Panc1 (cell line): Measurements from ENCODE around the gene KRT75. TPM values are rescaled to one million over a fixed set of nuclear protein-coding genes. Genes with fewer than 3 reads are reported as not detected.

Experiments
- ATAC-seq: fragments of 200-7000 bp; cut with Tn5 transposase; 2 replicates; pipeline ENCODE4 v1.9.1; 2020; ENCODE audit warnings: mild to moderate bottlenecking, moderate library complexity
- BruUV-seq: library from RNA; stranded (reverse); fragments of 400-500 nt; replicated peaks from 2 replicates; lab custom pipeline; 2021; lab: Mats Ljungman, UMichigan
- CTCF ChIA-PET: fragments of 300-600 bp; sonication (Branson Sonifier 250); formaldehyde crosslinking; loops from one replicate; lab custom pipeline; 2022; ENCODE audit warnings: antibody characterized with exemption; lab: Charles Lee
- POLR2A ChIA-PET: fragments of 300-600 bp; sonication (Branson Sonifier 250); formaldehyde crosslinking; loops from one replicate; lab custom pipeline; 2022; ENCODE audit warnings: antibody characterized with exemption; lab: Charles Lee
- DNase-seq: peaks from one replicate; pipeline ENCODE4 v3.0.0-alpha.2; 2010; ENCODE audit warnings: low read depth, low spot score
- H3K27ac ChIP-seq: 2 replicates; pipeline ENCODE4 v1.5.1; 2011; ENCODE audit warnings: mild to moderate bottlenecking, low read length, inconsistent platforms
- H3K27me3 ChIP-seq: fragments of 200-500 bp; sonication (Bioruptor generic); 2 replicates; pipeline ENCODE4 v1.6.0; 2014; ENCODE audit warnings: low read length, inconsistent platforms; ENCODE audit not compliant: control insufficient read depth, insufficient read depth
- H3K36me3 ChIP-seq: fragments of 200-500 bp; sonication (Bioruptor generic); 2 replicates; pipeline ENCODE4 v1.5.1; 2014; ENCODE audit warnings: inconsistent platforms, mild to moderate bottlenecking, low read length, moderate library complexity; ENCODE audit not compliant: control insufficient read depth, insufficient read depth
- H3K4me1 ChIP-seq: 2 replicates; pipeline ENCODE4 v1.5.1; 2011; ENCODE audit warnings: inconsistent platforms, mild to moderate bottlenecking, low read length, moderate library complexity; ENCODE audit not compliant: control insufficient read depth, insufficient read depth
- H3K4me3 ChIP-seq, 2 experiments: 2 replicates each; pipeline ENCODE4 v1.5.1; 2011 to 2012; ENCODE audit warnings: low read depth in 2 of 2, low read length in 2 of 2, mild to moderate bottlenecking in 2 of 2, inconsistent platforms in 1 of 2, moderate library complexity in 1 of 2
- H3K9me3 ChIP-seq: fragments of 200-500 bp; sonication (Bioruptor generic); 2 replicates; pipeline ENCODE4 v1.5.1; 2014; ENCODE audit warnings: low read depth, mild to moderate bottlenecking, inconsistent platforms, low read length, moderate library complexity; ENCODE audit not compliant: control insufficient read depth, insufficient read depth
- POLR2AphosphoS5 ChIP-seq: IDR thresholded peaks from 2 replicates; pipeline ENCODE4 v1.6.1; 2012; ENCODE audit warnings: mild to moderate bottlenecking, low read depth, low read length, moderate library complexity
- SIN3A ChIP-seq: IDR thresholded peaks from 2 replicates; pipeline ENCODE4 v1.6.1; 2012; ENCODE audit warnings: low read depth, mild to moderate bottlenecking, low read length, moderate library complexity, borderline replicate concordance; ENCODE audit not compliant: insufficient read depth
- TCF7L2 ChIP-seq: IDR thresholded peaks from 2 replicates; pipeline ENCODE4 v1.6.1; 2011; ENCODE audit warnings: mild to moderate bottlenecking, low read depth, low read length, inconsistent platforms
- in situ Hi-C: cut with HindIII; loops from 2 replicates; pipeline ENCODE4 v1.10.0; 2016; ENCODE audit warnings: low sequenced_read_pairs, low pct_unique_long_range_greater_than_20kb
- intact Hi-C: fragments of 100-400 bp; cut with micrococcal nuclease; formaldehyde crosslinking; loops from one replicate; pipeline ENCODE4 v1.10.0; 2022; ENCODE audit not compliant: unreplicated experiment
- total RNA-seq: library from RNA; stranded (reverse); gene quantifications from one replicate; pipeline ENCODE4 v1.2.1, GENCODE V29; 2021; ENCODE audit not compliant: unreplicated experiment
- TF ChIP-seq, protein P1 (sequence below), 2 experiments: IDR thresholded peaks; 2 replicates each; pipeline ENCODE4 v1.6.1; 2011 to 2012; ENCODE audit warnings: low read depth in 2 of 2, control low read depth in 1 of 2, low read length in 1 of 2, mild to moderate bottlenecking in 1 of 2, moderate library complexity in 1 of 2; ENCODE audit not compliant: insufficient read depth in 1 of 2
- TF ChIP-seq, protein P2 (sequence below): fragments of 450-650 bp; IDR thresholded peaks from 2 replicates; pipeline ENCODE4 v1.5.1; 2017; ENCODE audit warnings: mild to moderate bottlenecking

KRT75 gene
- total RNA-seq, 1 experiment from 2014 or later, result 0.15 TPM

DNA sequence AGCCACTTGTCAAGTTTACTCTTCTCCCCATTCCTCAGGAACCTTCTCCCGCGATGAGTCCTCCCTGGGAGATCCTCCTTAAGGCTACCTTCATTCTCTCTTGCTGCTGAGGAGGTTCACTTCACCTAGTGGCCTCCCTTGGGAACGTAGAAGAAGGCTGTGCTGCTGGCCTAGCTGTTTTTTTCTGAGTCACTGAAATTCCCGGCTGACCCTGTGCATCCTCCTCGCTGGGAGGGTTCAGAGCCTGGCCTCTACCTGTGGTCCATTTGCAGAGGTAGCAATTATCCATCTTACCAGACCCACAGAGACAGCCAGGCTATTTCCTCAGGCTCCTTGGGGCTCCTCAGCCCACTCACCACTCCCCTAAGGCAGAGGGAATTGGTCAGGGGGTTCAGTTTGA, 32.6 kb downstream of the KRT75 start:
- ChIA-PET CTCF (interaction anchor here (0.5 kb wide), 1 partner anchor 34 kb away, joined by 3 read pairs; no protein-coding TSS in a partner anchor), POLR2A (no interaction called here)
- BruUV-seq, result no TSS peak
- Histone ChIP-seq H3K4me3 (no peak overlapping the region), H3K27me3 (0 out of 2 replicates have a peak, but pooled peaks cover 3% of the 10 kb centered on the region), H3K9me3 (no peaks in the 10 kb centered on the region), H3K4me1 (no peaks in the 10 kb centered on the region), H3K36me3 (no peaks in the 10 kb centered on the region), H3K27ac (no peak overlapping the region)
- in situ Hi-C loops (no loop called here), intact Hi-C loops (no loop called here)
- ATAC-seq (no peak), DNase-seq (no peak)
- TF ChIP-seq TCF7L2, result no peak
- TF ChIP-seq POLR2AphosphoS5, result no peak
- TF ChIP-seq SIN3A, result no peak
- TF ChIP-seq, protein P1, sequence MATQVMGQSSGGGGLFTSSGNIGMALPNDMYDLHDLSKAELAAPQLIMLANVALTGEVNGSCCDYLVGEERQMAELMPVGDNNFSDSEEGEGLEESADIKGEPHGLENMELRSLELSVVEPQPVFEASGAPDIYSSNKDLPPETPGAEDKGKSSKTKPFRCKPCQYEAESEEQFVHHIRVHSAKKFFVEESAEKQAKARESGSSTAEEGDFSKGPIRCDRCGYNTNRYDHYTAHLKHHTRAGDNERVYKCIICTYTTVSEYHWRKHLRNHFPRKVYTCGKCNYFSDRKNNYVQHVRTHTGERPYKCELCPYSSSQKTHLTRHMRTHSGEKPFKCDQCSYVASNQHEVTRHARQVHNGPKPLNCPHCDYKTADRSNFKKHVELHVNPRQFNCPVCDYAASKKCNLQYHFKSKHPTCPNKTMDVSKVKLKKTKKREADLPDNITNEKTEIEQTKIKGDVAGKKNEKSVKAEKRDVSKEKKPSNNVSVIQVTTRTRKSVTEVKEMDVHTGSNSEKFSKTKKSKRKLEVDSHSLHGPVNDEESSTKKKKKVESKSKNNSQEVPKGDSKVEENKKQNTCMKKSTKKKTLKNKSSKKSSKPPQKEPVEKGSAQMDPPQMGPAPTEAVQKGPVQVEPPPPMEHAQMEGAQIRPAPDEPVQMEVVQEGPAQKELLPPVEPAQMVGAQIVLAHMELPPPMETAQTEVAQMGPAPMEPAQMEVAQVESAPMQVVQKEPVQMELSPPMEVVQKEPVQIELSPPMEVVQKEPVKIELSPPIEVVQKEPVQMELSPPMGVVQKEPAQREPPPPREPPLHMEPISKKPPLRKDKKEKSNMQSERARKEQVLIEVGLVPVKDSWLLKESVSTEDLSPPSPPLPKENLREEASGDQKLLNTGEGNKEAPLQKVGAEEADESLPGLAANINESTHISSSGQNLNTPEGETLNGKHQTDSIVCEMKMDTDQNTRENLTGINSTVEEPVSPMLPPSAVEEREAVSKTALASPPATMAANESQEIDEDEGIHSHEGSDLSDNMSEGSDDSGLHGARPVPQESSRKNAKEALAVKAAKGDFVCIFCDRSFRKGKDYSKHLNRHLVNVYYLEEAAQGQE (IDR thresholded peaks at IDR 0.05; ENCODE audit: insufficient read depth in 1 of 2, low read depth in 2 of 2, low read length in 1 of 2), result no peak
- TF ChIP-seq, protein P2, sequence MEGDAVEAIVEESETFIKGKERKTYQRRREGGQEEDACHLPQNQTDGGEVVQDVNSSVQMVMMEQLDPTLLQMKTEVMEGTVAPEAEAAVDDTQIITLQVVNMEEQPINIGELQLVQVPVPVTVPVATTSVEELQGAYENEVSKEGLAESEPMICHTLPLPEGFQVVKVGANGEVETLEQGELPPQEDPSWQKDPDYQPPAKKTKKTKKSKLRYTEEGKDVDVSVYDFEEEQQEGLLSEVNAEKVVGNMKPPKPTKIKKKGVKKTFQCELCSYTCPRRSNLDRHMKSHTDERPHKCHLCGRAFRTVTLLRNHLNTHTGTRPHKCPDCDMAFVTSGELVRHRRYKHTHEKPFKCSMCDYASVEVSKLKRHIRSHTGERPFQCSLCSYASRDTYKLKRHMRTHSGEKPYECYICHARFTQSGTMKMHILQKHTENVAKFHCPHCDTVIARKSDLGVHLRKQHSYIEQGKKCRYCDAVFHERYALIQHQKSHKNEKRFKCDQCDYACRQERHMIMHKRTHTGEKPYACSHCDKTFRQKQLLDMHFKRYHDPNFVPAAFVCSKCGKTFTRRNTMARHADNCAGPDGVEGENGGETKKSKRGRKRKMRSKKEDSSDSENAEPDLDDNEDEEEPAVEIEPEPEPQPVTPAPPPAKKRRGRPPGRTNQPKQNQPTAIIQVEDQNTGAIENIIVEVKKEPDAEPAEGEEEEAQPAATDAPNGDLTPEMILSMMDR, result no peak

GRCh38 chr12:52400906-52401305, 33.3 kb downstream of the KRT75 start:
- DNase-seq (no peak), ATAC-seq (no peak)
- Histone ChIP-seq H3K4me1 (no peaks in the 10 kb centered on the region), H3K27ac (no peak overlapping the region), H3K9me3 (no peaks in the 10 kb centered on the region), H3K4me3 (no peak overlapping the region), H3K27me3 (0 out of 2 replicates have a peak, but pooled peaks cover 3% of the 10 kb centered on the region), H3K36me3 (no peaks in the 10 kb centered on the region)
- intact Hi-C loops, result no loop called here
- ChIA-PET POLR2A (no interaction called here), CTCF (no interaction called here)
- BruUV-seq, result no TSS peak
- in situ Hi-C loops, result no loop called here
- TF ChIP-seq, protein P1 (IDR thresholded peaks at IDR 0.05; ENCODE audit: insufficient read depth in 1 of 2, low read depth in 2 of 2, low read length in 1 of 2), result no peak
- TF ChIP-seq, protein P2, result no peak
- no peak for TF ChIP-seq TCF7L2
- no peak for TF ChIP-seq POLR2AphosphoS5
- no peak for TF ChIP-seq SIN3A
